B cell (primary cell): Measurements from ENCODE around the gene RETREG1. TPM values are rescaled to one million over a fixed set of nuclear protein-coding genes. Genes with fewer than 3 reads are reported as not detected.

Experiments used
- ATAC-seq: fragments of 200-7000 bp; cut with Tn5 transposase; one replicate; pipeline ENCODE4 v1.10.0; 2021; ENCODE audit warnings: low read depth, mild to moderate bottlenecking, moderate number of reproducible peaks, moderate library complexity
- CTCF ChIA-PET: fragments of 350-600 bp; sonication (Branson Sonifier 250); formaldehyde crosslinking; loops from one replicate; lab custom pipeline; 2021; ENCODE audit warnings: antibody characterized with exemption, inconsistent platforms; lab: Charles Lee
- POLR2A ChIA-PET: fragments of 350-600 bp; sonication (Branson Sonifier 250); formaldehyde crosslinking; loops from one replicate; lab custom pipeline; 2021; ENCODE audit warnings: antibody characterized with exemption; lab: Charles Lee
- DNase-seq: peaks from one replicate; pipeline ENCODE4 v3.0.0; 2013
- H2AFZ ChIP-seq: 2 replicates; pipeline ENCODE4 v1.6.1; 2012; ENCODE audit warnings: mild to moderate bottlenecking, low read depth, low read length; ENCODE audit not compliant: insufficient read depth, poor library complexity, severe bottlenecking
- H3K27ac ChIP-seq, 2 donors: 1 replicate in 1 of 2; 2 replicates in 1 of 2; pipeline ENCODE4 v1.5.1; 2012 to 2013; ENCODE audit warnings: low read length in 2 of 2, mild to moderate bottlenecking in 2 of 2, moderate library complexity in 1 of 2
- H3K27me3 ChIP-seq, 4 experiments: fragments of 200-600 bp in 1 of 4; sonication (generic) in 1 of 4; replicated peaks in 1 of 4; 1 replicate in 2 of 4; 2 replicates in 2 of 4; pipeline versions ENCODE4 v1.6.1 to v1.7.0; 2013 to 2016; ENCODE audit warnings: low read length in 3 of 4, mild to moderate bottlenecking in 2 of 4, mixed read lengths in 1 of 4, moderate library complexity in 1 of 4; ENCODE audit not compliant: insufficient read depth in 4 of 4, control insufficient read depth in 3 of 4; ENCODE audit errors: control extremely low read depth in 1 of 4
- H3K36me3 ChIP-seq, 2 experiments: replicated peaks in 1 of 2; 1 replicate in 1 of 2; 2 replicates in 1 of 2; pipeline versions ENCODE4 v1.6.1 to v1.7.1; 2013; ENCODE audit warnings: low read length in 1 of 2; ENCODE audit not compliant: insufficient read depth in 2 of 2, control insufficient read depth in 1 of 2; ENCODE audit errors: control extremely low read depth in 1 of 2, extremely low read depth in 1 of 2
- H3K4me1 ChIP-seq, 2 donors: fragments of 200-600 bp in 1 of 2; sonication (generic) in 1 of 2; 1 replicate in 1 of 2; 2 replicates in 1 of 2; pipeline versions ENCODE4 v1.5.1 to v1.6.1; 2013 to 2017; ENCODE audit warnings: low read length in 2 of 2; ENCODE audit not compliant: control insufficient read depth in 2 of 2, insufficient read depth in 2 of 2
- H3K4me2 ChIP-seq: replicated peaks from 2 replicates; pipeline ENCODE3; 2012; ENCODE audit warnings: mild to moderate bottlenecking, low read depth, low read length; ENCODE audit not compliant: poor library complexity, severe bottlenecking
- H3K4me3 ChIP-seq, 5 experiments: fragments of 200-600 bp in 1 of 5; sonication (generic) in 1 of 5; 1 replicate in 3 of 5; 2 replicates in 2 of 5; pipeline versions ENCODE4 v1.5.1 to v1.7.0; 2011 to 2016; ENCODE audit warnings: low read length in 4 of 5, mild to moderate bottlenecking in 4 of 5, low read depth in 2 of 5, control low read depth in 1 of 5, moderate library complexity in 1 of 5; ENCODE audit not compliant: insufficient read depth in 1 of 5; ENCODE audit errors: control extremely low read depth in 1 of 5, extremely low read depth in 1 of 5
- H3K79me2 ChIP-seq: fragments of 200-600 bp; sonication (generic); one replicate; pipeline ENCODE4 v1.6.0; 2016; ENCODE audit warnings: low read length; ENCODE audit not compliant: control insufficient read depth, insufficient read depth
- H3K9ac ChIP-seq: fragments of 200-600 bp; sonication (generic); 2 replicates; pipeline ENCODE4 v1.6.1; 2017; ENCODE audit warnings: mild to moderate bottlenecking, low read length, moderate library complexity
- H3K9me3 ChIP-seq, 3 donors: one replicate each; pipeline versions ENCODE4 v1.6.1 to v1.7.1; 2013; ENCODE audit warnings: low read length in 2 of 3; ENCODE audit not compliant: control insufficient read depth in 2 of 3, insufficient read depth in 1 of 3; ENCODE audit errors: control extremely low read depth in 1 of 3
- H4K20me1 ChIP-seq: 2 replicates; pipeline ENCODE4 v1.6.0; 2012; ENCODE audit warnings: mild to moderate bottlenecking, low read length; ENCODE audit not compliant: insufficient read depth, control insufficient read depth, poor library complexity, severe bottlenecking
- H3K27ac Mint-ChIP-seq: one replicate; pipeline ENCODE4 v1.8.0; 2021; ENCODE audit warnings: mixed read lengths
- H3K27me3 Mint-ChIP-seq: one replicate; pipeline ENCODE4 v1.8.0; 2021; ENCODE audit warnings: mixed read lengths
- H3K4me1 Mint-ChIP-seq: one replicate; pipeline ENCODE4 v1.8.0; 2021; ENCODE audit warnings: mixed read lengths
- H3K4me3 Mint-ChIP-seq: one replicate; pipeline ENCODE4 v1.8.0; 2021; ENCODE audit warnings: mixed read lengths
- H3K9me3 Mint-ChIP-seq: one replicate; pipeline ENCODE4 v1.8.0; 2022; ENCODE audit warnings: mixed read lengths; ENCODE audit not compliant: insufficient read depth
- EZH2 ChIP-seq: IDR thresholded peaks from 2 replicates; pipeline ENCODE4 v1.6.1; 2012; ENCODE audit warnings: borderline replicate concordance, low read depth, mild to moderate bottlenecking, moderate library complexity, low read length; ENCODE audit not compliant: insufficient read depth, poor library complexity, severe bottlenecking
- WGBS: methylation state at CpG from one replicate; pipeline ENCODE4 v1.1.5; 2013; ENCODE audit warnings: missing lambda C conversion rate; ENCODE audit not compliant: insufficient coverage; 5-methylcytosine and 5-hydroxymethylcytosine counted together
- intact Hi-C: fragments of 100-400 bp; cut with micrococcal nuclease; formaldehyde crosslinking; loops from one replicate; pipeline ENCODE4 v1.10.0; 2022
- polyA plus RNA-seq: library from polyadenylated mRNA; depleted of rRNA; stranded (reverse); fragments of >200 nt; gene quantifications from 2 replicates; pipeline ENCODE4 v1.2.3, GENCODE V29; 2012
- total RNA-seq, 2 donors: library from RNA; stranded (reverse); fragments of 120-200 nt in 1 of 2; gene quantifications; 1 replicate in 1 of 2; 2 replicates in 1 of 2; pipeline versions ENCODE4 v1.2.3 to v1.2.4, GENCODE V29; 2013 to 2022
- TF ChIP-seq, protein P1 (sequence below): fragments of 200-600 bp; IDR thresholded peaks from one replicate; pipeline ENCODE4 v1.8.0; 2022; ENCODE audit warnings: antibody characterized with exemption, mild to moderate bottlenecking

RETREG1 gene
- total and polyA plus RNA-seq, 2 donors (not counting 1 experiment from before 2014, with no cell fraction given) = 5.1 to 12.9 TPM

DNA sequence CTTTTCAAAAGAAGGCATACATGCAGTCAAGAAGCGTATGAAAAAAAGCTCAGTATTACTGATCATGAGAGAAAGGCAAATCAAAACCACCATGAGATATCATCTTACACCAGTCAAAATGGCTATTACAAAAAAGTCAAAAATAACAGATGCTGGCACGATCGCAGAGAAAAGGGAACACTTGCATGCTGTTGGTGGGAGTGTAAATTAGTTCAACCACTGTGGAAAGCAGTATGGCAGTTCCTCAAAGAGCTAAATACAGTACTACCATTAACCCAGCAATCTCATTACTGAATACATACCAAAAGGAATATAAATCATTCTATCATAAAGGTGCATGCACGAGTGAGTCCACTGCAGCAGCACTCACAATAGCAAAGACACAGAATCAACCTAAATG lies 24.5 kb downstream of the RETREG1 start:
- Mint-ChIP-seq H3K4me3 (no peak overlapping the region), H3K9me3 (no peaks in the 10 kb centered on the region), H3K4me1 (no peaks in the 10 kb centered on the region), H3K27ac (no peak overlapping the region), H3K27me3 (no peaks in the 10 kb centered on the region)
- Histone ChIP-seq H2AFZ (no peak overlapping the region), H3K79me2 (no peaks in the 10 kb centered on the region), H3K36me3 (no peaks in the 10 kb centered on the region), H3K4me1 (no peaks in the 10 kb centered on the region), H3K9ac (no peak overlapping the region), H3K9me3 (no peaks in the 10 kb centered on the region), H3K4me3 (no peak overlapping the region), H3K27ac (no peak overlapping the region), H3K27me3 (no peaks in the 10 kb centered on the region), H3K4me2 (no peak overlapping the region), H4K20me1 (no peaks in the 10 kb centered on the region)
- intact Hi-C loops = no loop called here
- no peak for DNase-seq
- ChIA-PET CTCF (no interaction called here), POLR2A (no interaction called here)
- no peak for ATAC-seq
- TF ChIP-seq, protein P1, sequence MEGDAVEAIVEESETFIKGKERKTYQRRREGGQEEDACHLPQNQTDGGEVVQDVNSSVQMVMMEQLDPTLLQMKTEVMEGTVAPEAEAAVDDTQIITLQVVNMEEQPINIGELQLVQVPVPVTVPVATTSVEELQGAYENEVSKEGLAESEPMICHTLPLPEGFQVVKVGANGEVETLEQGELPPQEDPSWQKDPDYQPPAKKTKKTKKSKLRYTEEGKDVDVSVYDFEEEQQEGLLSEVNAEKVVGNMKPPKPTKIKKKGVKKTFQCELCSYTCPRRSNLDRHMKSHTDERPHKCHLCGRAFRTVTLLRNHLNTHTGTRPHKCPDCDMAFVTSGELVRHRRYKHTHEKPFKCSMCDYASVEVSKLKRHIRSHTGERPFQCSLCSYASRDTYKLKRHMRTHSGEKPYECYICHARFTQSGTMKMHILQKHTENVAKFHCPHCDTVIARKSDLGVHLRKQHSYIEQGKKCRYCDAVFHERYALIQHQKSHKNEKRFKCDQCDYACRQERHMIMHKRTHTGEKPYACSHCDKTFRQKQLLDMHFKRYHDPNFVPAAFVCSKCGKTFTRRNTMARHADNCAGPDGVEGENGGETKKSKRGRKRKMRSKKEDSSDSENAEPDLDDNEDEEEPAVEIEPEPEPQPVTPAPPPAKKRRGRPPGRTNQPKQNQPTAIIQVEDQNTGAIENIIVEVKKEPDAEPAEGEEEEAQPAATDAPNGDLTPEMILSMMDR = no peak
- TF ChIP-seq EZH2 = no peak
- 100% methylated on average over 1 of the region's 4 CpGs for WGBS

DNA sequence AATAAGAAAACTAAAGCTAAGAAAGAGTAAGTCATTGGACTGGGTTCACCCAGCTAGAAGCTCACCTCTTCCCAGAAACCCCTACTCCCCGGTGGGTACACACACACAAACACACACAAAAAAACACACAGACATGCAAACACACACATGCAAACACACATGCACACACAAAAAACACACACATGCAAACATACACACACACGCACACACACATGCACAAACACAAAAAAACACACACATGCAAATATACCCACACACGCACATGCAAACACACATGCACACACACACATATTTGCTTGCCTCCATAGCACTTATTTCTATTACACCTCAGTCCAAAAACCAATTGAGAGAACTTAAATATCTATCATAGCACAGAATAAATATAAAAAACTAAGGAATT lies 26.1 kb downstream of the RETREG1 start:
- Mint-ChIP-seq H3K4me1 (peaks cover 10% of the 10 kb centered on the region), H3K27ac (no peak overlapping the region), H3K9me3 (peaks cover 3% of the 10 kb centered on the region), H3K4me3 (no peak overlapping the region), H3K27me3 (no peaks in the 10 kb centered on the region)
- no peaks in the 10 kb centered on the region for H3K79me2 ChIP-seq
- 90% methylated on average over 3 of the region's 3 CpGs for WGBS
- POLR2A ChIA-PET = no interaction called here
- H3K36me3 ChIP-seq = no peaks in the 10 kb centered on the region
- DNase-seq (no peak), ATAC-seq (no peak)
- peaks cover 0 to 4% (median 0%) of the 10 kb centered on the region in 3 donors for H3K9me3 ChIP-seq
- H3K9ac ChIP-seq = no peak overlapping the region
- TF ChIP-seq, protein P1 = no peak
- TF ChIP-seq EZH2 = no peak
- CTCF ChIA-PET = no interaction called here
- no peak overlapping the region for H3K4me2 ChIP-seq
- no peaks in the 10 kb centered on the region for H3K27me3 ChIP-seq
- no peak overlapping the region for H3K27ac ChIP-seq
- no peak overlapping the region for H2AFZ ChIP-seq
- no peak overlapping the region for H3K4me3 ChIP-seq
- no peaks in the 10 kb centered on the region for H4K20me1 ChIP-seq
- peaks cover 3 to 9% of the 10 kb centered on the region in 2 donors for H3K4me1 ChIP-seq
- intact Hi-C loops = no loop called here
